SK-N-MC (cell line): ENCODE data around the gene COL4A1.

Experiments used
- EZH2 ChIP-seq: fragments of 200-600 bp; sonication (generic); IDR thresholded peaks from one replicate; pipeline ENCODE4 v1.6.1; 2017; ENCODE audit warnings: antibody characterized with exemption
- FOXP2 ChIP-seq: optimal IDR thresholded peaks from 2 replicates; pipeline ENCODE3; 2011; ENCODE audit warnings: mild to moderate bottlenecking, moderate library complexity; ENCODE audit not compliant: insufficient read depth; ENCODE audit errors: extremely low read length, control extremely low read depth
- POLR2AphosphoS5 ChIP-seq: IDR thresholded peaks from 2 replicates; pipeline ENCODE4 v1.6.1; 2012; ENCODE audit warnings: mild to moderate bottlenecking, low read depth, low read length, borderline replicate concordance

- no peak for TF ChIP-seq POLR2AphosphoS5
- no peak for TF ChIP-seq EZH2
- TF ChIP-seq FOXP2 = no peak
Measured at GRCh38 chr13:110309661-110310524, 2.9 kb upstream of the COL4A1 start.
